Stimulated activated naive CD4-positive, alpha-beta T cell (primary cell): ENCODE data around the gene SYK.
A peak's percentile ranks its signal among the peaks of the same experiment; 100 is the strongest.

Experiments
- DNase-seq, 6 experiments: peaks; one replicate each; lab custom pipeline; 2025; lab: John Stamatoyannopoulos, UW

SYK gene

DNA sequence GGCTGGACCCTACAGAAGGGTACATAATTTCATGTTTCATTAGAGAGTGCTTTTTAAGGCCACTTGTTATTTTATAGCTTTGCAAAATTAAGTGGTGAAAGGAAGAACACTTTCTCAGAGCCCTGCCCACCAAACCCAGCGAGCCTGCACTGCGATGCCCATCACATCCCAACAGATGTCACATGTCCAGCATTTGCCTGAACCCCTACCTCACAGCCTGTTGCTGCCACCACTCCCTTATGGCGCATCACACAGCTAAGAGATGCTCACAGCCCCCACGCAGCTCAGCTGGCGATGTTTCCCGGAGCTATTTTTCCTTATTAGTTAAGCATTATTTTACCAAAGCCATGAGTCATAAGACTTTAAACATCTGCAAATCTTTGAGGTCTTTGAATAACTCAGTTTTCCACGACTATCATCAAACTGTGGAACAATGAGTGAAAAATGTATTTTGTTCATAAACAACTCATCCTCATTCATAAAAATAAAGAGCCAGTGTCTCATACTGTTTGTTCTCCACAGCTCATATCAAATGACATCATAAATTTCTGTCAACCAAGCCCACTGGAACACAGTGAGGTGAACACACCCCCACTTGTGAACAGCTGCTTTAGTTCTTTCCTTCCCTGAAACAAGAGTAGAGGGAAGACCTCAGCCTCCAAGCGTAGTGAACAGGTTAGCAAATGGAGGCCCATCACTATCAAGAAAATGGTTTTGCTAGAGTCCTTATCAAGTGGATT is 104.9 kb downstream of the SYK start:
- DNase-seq, result no peak

DNA sequence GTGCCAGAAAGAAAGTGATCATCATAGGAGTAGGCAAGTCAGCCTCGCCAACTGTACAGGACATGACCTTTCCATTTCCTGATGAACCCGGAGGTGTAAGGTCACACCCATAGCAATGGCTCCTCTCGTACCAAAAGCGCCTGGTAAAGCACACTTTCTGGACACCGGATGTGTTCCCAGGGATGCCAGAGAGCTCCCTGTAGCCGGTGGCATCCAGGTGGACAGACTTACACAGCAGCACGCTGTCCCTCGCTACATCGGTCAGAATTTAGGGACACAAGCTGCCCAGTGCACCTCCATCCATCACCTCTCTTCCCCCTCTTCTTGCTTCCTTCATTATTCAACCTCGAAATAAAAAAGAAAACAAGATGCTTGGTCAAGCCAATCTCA is 105.4 kb downstream of the SYK start:
- DNase-seq, result no peak

DNA sequence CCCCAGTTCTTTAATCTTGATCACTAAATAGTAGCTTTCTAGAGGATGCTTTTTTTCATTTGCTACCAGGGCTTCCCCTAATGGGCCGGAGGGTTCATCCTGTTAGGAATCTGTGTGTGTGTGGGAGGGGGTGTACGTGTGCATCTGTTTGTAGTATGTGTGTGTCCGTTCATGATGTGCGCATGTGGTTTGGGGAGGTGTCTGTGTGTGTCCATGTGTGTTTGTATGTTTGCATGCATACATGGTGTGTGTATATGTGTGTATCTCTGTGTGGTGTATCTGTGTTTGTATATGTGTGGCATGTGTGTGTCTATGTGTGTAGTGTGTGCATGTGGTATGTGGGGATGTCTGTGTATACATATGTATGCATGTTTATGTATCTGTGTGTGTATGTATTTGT is 106.2 kb downstream of the SYK start:
- DNase-seq, result no peak

DNA sequence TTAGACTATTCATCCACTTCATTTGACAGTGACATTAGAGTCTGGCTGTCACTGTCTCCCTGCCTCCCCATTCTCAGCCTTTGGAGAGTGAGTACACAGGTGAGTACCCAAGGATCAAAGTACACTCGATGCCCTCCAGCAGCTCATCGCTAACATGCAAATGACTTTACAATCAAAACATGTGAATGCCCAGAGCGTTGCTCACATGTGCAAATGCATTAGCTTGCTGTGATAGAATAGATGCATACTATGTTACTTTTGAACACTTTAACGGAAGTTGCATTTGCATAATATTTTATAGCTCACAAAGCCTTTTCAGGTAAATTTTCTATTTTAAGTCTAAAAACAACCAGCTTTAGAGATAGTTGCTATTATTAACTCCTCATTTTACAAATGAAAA is 107.6 kb downstream of the SYK start:
- no peak for DNase-seq

DNA sequence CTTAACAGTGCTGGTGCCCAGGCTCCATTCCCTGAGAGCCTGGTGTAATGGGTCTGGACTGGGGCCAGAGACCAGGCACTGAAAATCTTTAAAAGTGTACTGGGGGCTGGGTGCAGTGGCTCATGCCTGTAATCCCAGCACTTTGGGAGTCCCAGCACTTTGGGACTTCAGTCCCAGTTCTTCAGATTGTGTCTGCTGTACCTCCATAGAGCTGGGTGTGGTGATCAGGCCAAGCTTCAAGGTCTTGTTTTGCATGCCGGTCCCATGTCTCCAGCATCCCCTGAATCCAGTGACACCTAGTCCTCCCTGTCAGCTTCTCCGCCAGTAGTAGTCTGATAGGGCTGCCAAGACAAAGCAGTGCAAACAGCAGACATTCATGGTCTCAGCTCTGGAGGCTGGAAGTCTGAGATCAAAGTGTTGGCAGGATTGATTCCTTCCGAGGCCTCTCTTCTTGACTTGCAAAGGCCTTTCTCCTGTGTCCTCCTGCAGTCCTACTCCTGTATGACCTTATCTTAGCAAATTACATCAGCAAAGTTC is 108.2 kb downstream of the SYK start:
- DNase-seq, result no peak

DNA sequence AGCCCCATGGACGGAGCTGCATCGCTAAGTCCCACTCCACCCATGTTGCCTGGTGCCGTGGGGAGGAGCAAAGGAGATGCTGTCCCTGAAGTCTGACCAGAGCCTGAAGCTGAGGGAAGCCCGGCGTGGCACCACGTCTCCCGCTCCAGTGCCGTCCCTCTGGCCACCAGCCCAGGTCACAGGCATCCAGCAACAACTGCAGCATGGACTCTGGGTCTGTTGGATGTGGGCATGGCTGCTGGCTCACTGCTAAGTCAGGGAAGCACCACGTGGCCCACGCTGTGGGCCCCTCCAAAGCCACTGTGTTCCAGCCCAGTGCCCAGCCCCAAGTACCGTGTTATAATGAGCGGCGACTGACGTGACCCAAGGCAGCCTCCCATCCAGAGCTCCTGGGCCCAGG is 112.6 kb downstream of the SYK start:
- DNase-seq, result no peak

DNA sequence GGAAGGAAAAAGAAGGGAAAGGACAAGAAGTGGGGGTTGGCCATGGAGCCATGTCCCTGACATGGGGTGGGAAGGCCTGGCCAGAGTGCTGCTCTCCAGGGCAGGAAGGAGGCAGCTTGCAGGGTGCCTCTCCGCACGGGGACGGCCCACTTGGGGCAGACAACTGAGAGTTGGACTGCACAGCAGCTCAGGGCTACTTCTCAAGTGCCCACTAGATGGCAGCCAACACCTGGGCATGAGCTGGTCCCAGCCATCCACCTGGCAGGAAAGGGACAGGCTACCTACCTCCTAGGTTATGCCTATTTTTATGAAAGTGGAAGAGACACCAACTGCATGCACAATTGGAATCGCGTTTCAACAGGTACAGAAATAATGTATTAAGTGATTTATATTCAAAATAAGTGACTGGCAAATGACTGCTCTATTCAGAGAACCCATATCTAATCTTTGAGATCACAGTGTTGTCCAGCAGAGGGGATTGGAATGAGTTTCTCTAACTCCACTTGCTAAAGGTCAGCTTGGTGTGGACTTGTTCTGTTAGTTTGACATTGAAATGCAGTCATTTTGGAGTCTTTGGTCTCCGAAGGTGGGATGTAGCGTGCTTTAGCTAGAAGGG is 113.4 kb downstream of the SYK start:
- DNase-seq, result peak; percentile 20 to 78 (median 56)

DNA sequence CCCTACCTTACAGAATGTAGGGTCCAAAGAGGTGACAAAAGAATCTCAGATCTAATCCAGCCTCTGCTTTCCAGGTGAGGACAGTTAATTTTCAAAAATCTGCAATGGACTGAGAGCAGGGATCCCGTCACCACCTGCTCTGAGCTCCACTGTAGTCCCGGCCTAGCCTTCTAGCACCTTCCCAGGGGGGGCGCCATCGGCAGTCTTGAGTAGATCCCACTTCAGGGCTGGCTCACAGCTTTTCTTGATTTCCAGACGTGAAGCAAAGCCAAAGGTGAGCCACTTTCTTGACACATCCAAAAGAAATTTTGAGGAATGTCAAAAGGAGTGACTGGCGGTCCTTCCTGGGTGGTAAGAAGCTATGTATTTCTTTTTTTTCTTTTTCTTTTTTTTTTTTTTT is 114.1 kb downstream of the SYK start:
- no peak for DNase-seq

DNA sequence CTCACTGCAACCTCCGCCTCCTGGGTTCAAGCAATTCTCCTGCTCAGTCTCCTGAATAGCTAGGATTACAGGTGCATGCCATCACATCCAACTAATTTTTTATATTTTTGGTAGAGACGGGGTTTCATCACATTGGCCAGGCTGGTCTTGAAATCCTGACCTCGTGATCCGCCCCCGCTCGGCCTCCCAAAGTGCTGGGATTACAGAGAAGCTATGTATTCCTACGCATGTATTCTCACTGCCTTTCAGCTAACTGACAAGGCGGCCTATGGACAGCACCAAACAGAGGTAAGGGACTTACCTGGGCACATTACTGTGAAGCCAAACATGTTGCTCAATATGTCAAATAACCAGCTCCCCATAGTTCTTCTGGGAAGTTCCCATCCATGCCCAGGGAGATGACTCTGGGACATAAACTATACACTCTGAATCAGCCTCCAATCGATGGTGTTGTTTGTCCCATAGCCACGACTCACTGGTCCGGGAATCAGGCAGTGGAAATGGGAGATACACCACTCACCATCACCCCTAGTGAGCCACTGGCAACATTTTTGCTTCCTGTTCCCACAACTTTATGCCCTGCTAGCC is 114.6 kb downstream of the SYK start:
- DNase-seq, result no peak

DNA sequence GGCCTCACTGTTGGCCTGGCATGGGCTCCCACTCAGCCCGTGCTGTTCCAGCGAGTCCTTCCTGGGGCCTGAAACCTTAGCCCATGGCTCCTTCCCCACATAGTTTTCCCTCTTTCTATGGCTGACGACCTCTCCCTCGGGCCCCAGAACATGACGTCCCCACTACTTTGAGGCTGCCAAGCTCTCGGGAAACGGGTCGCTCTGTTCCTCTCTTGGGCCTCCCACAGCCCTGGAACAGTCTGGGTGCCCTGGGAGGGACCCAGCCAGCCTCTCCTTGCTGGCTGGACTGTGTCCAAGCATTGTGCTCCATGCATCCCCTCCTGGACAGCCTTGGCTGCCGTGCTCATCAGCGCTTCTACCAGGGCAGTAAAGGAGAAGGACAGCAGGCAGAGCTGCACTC is 118.3 kb downstream of the SYK start:
- DNase-seq, result no peak

DNA sequence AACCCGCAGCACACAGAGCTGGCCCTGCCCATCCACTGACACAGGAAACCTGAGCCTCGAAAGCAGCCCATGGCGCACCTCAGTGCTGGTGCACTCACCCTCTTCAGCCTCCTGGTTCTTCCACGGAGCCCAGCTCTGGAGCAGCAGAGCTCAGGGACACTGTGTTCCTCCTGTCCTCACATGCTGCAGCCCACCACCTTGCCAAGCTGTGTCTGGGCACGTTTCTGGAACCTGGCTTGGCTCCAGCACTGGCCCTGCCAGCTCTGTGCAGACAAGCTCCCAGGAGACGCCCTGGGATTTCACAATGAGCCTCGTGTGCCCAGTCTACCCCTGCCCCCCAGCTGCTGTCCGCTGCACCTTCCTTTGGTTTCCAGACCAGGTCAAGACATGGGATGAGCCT is 119.5 kb downstream of the SYK start:
- no peak for DNase-seq

DNA sequence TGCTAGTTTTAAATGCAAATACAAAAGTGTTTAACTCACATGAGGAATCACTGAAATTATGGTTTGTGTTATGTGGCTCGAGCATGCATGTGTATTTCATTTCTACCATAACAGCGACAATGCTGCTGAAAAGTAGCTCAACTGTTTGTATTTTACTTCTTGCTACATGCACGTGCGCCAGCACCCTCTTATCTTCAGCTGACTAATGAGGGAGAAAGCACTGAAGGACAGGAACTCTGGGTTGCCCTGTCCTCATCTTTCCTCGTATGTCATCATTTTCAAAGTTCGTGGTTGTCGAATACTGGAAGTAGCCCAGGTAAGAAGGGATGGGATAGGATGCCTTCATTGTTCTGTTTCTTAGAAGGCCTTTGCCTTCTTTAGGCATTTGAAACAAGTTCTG is 120.3 kb downstream of the SYK start:
- no peak for DNase-seq

DNA sequence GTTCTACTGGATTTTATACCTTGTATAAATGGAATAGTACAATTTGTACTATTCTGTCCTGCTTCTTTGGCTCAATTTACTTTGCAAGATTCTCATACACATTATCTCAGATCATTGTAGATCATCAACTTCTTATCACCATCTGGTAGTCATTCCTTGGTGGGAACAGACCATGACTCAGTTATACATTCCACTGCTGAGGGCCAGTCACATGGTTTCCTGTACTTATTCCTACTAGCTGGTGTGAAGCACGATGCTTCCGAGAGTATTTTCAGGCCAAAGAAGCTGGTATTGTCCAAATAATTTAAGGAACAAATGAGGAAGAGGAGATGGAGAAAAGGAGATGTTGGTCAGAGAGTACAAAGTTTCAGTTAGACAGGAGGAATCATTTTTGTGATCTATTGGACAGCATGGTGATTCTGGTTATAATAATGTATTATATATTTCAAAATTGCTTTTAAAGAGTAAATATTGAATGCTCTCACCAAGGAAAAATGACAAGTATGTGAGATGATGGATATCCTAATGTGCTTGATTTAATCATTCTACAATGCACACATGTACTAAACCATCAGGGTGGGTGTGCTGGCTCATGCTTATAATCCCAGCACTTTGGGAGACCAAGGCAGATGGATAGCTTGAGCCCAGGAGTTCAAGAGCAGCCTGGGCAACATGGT is 124.1 kb downstream of the SYK start:
- DNase-seq, result no peak

DNA sequence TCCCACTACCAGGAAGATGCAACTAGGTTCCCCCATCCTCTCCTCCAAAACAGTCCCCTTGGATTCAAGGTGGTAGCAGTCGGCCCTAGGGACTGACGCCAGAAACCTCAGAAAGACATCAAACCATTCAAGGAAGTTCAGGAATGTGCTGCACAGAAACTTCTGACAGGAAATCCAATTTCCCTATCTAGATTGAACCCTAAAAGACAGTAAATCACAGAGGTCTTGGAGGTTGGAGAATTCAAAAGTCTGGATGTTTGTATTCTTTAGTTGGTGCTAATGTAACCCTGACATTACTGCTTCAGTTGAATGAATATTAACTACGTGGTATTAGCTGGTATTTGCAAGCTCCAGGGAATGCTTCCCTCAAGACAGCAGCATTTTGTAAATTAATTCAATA is 125.3 kb downstream of the SYK start:
- DNase-seq, result no peak

DNA sequence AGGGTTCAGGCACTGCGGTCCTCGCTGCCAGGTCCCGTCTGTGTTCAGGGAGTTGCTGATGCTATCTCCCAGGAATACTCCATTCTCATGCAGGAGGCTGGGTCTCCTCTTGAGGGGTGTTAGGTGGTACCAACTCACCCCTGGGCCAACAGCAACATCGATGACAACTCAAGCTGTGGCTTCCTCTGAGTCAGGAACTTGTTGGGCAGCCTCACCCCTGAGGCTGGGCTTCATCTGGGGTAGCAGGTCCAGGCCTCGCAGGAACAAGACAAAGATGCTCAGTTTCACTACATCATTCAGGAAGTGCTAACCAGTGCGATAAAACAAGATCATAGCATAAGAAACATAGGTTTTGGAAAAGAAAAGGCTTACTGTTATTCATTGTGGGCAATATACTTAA is 125.9 kb downstream of the SYK start:
- no peak for DNase-seq

DNA sequence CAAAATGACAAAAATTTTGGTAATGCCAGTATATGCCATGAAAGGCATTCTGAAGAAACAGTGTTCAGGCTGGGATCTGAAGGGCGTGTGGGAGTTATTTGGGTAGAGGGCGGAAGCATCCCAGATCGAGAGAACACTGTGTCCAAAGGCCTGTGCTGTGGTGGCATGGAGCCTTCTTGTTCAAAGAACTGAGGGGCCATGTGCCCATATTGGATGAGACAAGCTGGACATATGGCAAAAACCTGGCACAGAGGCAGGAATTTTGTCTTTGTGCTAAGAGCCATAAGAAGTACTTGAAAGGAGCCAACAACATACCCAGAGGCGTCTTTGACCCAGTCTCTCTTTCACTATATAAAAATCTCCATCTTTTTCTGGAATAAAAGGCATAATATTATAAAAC is 128.0 kb downstream of the SYK start:
- DNase-seq, result no peak

DNA sequence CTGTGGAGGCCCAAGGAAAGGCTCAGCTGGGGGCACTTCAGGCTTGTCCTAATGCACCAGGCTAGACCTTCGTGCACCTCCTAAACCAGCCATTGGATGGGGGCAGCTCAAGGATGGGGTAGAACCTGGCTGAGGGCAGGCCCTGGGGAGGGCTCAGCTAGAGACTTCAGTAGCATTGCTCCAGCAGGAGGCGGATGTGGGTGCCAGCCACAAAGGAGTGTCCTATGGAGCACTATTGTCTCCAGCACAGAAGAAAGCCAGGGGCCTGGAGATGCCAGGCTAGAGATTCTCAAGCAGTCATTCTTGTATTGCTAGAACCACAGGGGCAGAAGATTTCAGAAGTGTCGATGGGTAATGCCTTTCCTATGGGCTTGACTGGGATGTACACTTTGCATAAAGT is 131.8 kb downstream of the SYK start:
- no peak for DNase-seq

DNA sequence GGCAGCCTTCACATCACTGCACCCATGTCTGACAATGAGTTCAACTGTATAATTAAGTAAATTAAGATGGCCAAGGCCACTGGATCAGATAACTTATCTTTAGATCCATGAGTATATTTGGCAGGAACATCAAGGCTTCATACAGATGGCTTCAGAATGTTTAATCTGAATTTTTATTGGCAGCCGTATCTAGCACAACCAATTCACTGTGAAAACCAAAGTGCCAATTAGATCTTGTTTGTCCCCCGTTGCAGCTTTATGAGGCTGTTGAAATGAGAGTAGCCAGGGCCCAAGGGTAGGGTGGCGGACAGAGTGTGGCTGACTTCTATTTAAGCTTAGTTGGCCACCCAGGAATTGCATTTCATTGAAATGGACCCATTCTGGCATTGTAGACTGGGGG is 137.7 kb downstream of the SYK start:
- no peak for DNase-seq

DNA sequence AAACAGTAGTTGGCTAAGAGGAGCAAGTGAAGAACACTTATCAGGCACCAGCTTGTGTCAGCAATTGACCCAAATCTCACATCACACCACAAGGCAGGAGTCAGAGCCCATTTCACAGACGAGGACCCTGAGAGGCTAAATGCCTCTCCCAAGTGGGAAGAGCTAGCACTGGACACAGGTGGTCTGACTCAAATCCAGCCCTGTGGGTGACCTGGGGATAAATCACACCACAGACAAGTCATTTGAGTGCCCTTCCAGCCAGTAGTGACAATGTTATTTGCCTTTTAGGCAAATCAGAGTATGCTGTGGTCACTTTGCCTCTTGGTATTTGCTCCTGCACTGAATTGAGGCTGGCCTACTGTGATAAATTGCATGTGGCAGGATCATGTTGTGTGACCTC is 138.7 kb downstream of the SYK start:
- DNase-seq, result no peak

DNA sequence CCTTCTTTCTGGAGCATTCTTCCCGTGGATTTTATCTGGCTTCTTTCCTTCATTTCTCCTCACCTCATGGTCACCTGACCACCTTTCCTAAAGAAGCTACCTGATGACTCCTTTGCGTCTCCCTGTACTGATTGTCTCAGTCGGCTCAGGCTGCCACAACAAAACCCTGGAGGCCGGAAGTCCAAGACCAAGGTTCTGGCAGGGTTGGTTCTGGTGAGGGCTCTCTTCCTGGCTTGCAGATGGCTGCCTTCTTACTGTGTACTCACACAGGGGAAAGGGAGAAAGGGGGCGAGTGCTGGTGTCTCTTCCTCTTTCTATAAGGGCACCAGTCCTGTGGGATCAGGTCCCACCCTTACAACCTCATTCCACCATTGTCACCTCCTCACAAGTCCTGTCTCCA is 140.0 kb downstream of the SYK start:
- DNase-seq, result no peak

DNA sequence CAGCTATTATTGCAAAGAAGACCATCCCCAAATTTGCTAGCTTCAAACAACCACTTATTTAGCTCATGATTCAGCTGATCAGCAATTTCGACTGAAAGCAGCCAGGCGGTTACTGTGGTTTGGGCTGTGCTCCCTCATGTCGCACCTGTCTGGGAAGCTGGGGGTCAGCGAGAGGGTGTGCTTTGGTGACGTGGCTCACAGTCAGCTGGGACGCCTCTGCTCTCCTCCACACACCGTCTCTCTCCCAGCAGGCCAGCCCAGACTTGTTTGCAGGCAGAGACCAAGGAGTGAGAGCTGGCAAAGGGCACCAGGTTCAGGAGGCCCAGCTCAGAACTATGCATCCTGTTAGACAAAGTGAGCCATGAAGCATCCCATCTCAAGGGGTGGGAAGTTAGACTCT is 140.9 kb downstream of the SYK start:
- DNase-seq, result no peak

DNA sequence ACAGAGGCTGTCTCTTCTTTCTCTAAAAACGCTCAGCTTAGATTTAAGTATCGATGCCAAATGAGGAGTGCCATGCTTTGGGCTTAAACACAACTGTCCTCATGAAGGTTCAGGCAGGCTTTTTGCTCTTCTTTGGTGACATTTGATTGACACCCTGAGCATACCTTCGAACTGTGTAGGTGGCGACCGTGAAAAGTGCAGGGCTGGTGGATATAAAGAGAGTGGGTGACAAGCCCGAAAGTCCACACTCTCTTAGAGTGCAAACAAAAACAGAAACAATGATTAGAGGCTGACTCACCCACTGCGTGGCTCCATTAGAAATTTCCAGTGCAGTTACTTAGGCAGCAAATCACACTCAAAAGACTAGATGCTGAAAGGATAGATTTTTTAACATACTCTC is 141.7 kb downstream of the SYK start:
- no peak for DNase-seq

DNA sequence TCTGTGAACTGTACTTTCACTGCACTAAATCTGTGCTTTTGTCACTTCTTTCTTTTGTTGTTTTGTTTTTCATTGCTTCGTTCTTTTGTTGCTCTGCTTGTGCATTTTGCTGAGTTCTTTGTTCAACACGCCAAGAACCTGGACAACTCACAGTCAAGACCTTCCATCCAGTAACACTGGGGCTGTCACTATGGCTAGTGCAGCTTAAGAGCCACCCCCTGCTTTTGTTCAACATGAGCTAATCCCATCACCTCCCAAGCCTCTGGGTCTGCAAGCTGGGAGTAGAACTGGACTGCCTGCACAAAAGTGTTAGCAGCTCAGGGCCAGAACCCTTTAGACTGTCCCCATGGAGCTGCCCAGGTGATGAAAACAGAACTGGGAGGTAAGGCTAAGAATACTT is 143.7 kb downstream of the SYK start:
- DNase-seq, result no peak
